ENCODE measurements around the gene NRXN2. TPM values are rescaled to one million over a fixed set of nuclear protein-coding genes. Genes with fewer than 3 reads are reported as not detected.
A peak's percentile ranks its signal among the peaks of the same experiment; 100 is the strongest.

NRXN2 gene
- total and polyA plus RNA-seq, 2 of the 13 experiments (the other 11 are each of a cell fraction or from before 2014, with no cell fraction given) = not detected

GRCh38 chr11:64655941-64656601 lies 66.9 kb downstream of the NRXN2 start:
- in situ Hi-C loops (cut with HindIII; ENCODE audit: extremely low pct_ligation_motif_present, low pct_unique_long_range_greater_than_20kb) (loop anchor here (10.0 kb wide), 1 partner anchor 211 kb away; no protein-coding TSS in a partner anchor), intact Hi-C loops (cut with micrococcal nuclease; ENCODE audit: unreplicated experiment) (no loop called here)
- H3K4me2 ChIP-seq (ENCODE audit: low read depth, low read length) = no peak overlapping the region
- H3K9ac ChIP-seq (ENCODE audit: insufficient read depth, low read depth, low read length) = no peak overlapping the region
- no TSS peak for BruUV-seq (replicated peaks)
- H3K9me3 ChIP-seq (ENCODE audit: low read length) = no peaks in the 10 kb centered on the region
- WGBS (ENCODE audit: low lambda C conversion rate) = 22% methylated on average over 8 of the region's 8 CpGs
- ATAC-seq (no peak), FAIRE-seq (no peak), DNase-seq (ENCODE audit: low spot score) (no peak)
- no peaks in the 10 kb centered on the region for H3K36me3 ChIP-seq (replicated peaks in 1 of 2; ENCODE audit: control insufficient read depth in 1 of 2, insufficient read depth in 2 of 2, low read length in 2 of 2)
- ChIA-PET POLR2A (no interaction called here), CTCF (ENCODE audit: low intra/inter-chr PET ratio, low total read pairs) (interaction anchor here (1.2 kb wide), 1 partner anchor 103 kb away, joined by 4 read pairs; no protein-coding TSS in a partner anchor)
- peaks cover 9 to 41% of the 10 kb centered on the region in 2 experiments; a peak in 4 of 5 replicates for H3K27me3 ChIP-seq (ENCODE audit: control insufficient read depth in 1 of 2, insufficient read depth in 2 of 2, low read length in 2 of 2)
- no peak overlapping the region for H3K4me3 ChIP-seq (replicated peaks in 1 of 3; ENCODE audit: insufficient read depth in 1 of 3, low read depth in 2 of 3, low read length in 3 of 3)
- no peak overlapping the region for H3K27ac ChIP-seq (ENCODE audit: extremely low read length, insufficient read depth, low read length)
- H4K20me1 ChIP-seq (ENCODE audit: insufficient read depth, low read length) = no peaks in the 10 kb centered on the region
- no peaks in the 10 kb centered on the region for H3K79me2 ChIP-seq (ENCODE audit: insufficient read depth, low read length)
- TF ChIP-seq ZNF598 (CRISPR knock-in tag; IDR thresholded peaks at IDR 0.05; ENCODE audit: borderline replicate concordance) (no peak), CEBPB (IDR thresholded peaks at IDR 0.05; ENCODE audit: borderline replicate concordance, low read depth, low read length) (peak; percentile 79; the same call in 1 of the 2 replicates)
- H3K4me1 ChIP-seq (ENCODE audit: insufficient read depth, low read length) = peaks cover 14% of the 10 kb centered on the region; the same call in 1 of the 2 replicates
- no peak overlapping the region for H2AFZ ChIP-seq (ENCODE audit: low read length)

- POLR2A ChIA-PET = no interaction called here
- no peak overlapping the region for H3K4me2 ChIP-seq (ENCODE audit: low read depth, low read length)
- H3K36me3 ChIP-seq (replicated peaks in 1 of 2; ENCODE audit: control insufficient read depth in 1 of 2, insufficient read depth in 2 of 2, low read length in 2 of 2) = no peaks in the 10 kb centered on the region
- H3K27ac ChIP-seq (ENCODE audit: extremely low read length, insufficient read depth, low read length) = no peak overlapping the region
- no TSS peak for BruUV-seq (replicated peaks)
- 39% methylated on average over 10 of the region's 13 CpGs for WGBS (ENCODE audit: low lambda C conversion rate)
- H3K27me3 ChIP-seq (ENCODE audit: control insufficient read depth in 1 of 2, insufficient read depth in 2 of 2, low read length in 2 of 2) = peaks cover 6 to 33% of the 10 kb centered on the region in 2 experiments; a peak in 4 of 5 replicates
- FAIRE-seq (no peak), DNase-seq (ENCODE audit: low spot score) (no peak), ATAC-seq (no peak)
- H3K4me1 ChIP-seq (ENCODE audit: insufficient read depth, low read length) = peaks cover 14% of the 10 kb centered on the region; the same call in 1 of the 2 replicates
- intact Hi-C loops (cut with micrococcal nuclease; ENCODE audit: unreplicated experiment) = loop anchor here (5.0 kb wide), 1 partner anchor 208 kb away; no protein-coding TSS in a partner anchor
- no peaks in the 10 kb centered on the region for H3K79me2 ChIP-seq (ENCODE audit: insufficient read depth, low read length)
- H4K20me1 ChIP-seq (ENCODE audit: insufficient read depth, low read length) = no peaks in the 10 kb centered on the region
- CTCF ChIA-PET (ENCODE audit: low intra/inter-chr PET ratio, low total read pairs) = no interaction called here
- H3K4me3 ChIP-seq (replicated peaks in 1 of 3; ENCODE audit: insufficient read depth in 1 of 3, low read depth in 2 of 3, low read length in 3 of 3) = no peak overlapping the region
- H3K9me3 ChIP-seq (ENCODE audit: low read length) = no peaks in the 10 kb centered on the region
- in situ Hi-C loops (cut with HindIII; ENCODE audit: extremely low pct_ligation_motif_present, low pct_unique_long_range_greater_than_20kb) = loop anchor here (10.0 kb wide), 1 partner anchor 210 kb away; no protein-coding TSS in a partner anchor
- no peak overlapping the region for H3K9ac ChIP-seq (ENCODE audit: insufficient read depth, low read depth, low read length)
- H2AFZ ChIP-seq (ENCODE audit: low read length) = no peak overlapping the region
- TF ChIP-seq ADNP (CRISPR knock-in tag; IDR thresholded peaks at IDR 0.05) (no peak), KLF6 (CRISPR knock-in tag; IDR thresholded peaks at IDR 0.05) (no peak), MLLT10 (CRISPR knock-in tag; IDR thresholded peaks at IDR 0.05) (no peak), ZNF563 (CRISPR knock-in tag; IDR thresholded peaks at IDR 0.05) (no peak), CEBPB (IDR thresholded peaks at IDR 0.05; ENCODE audit: borderline replicate concordance, low read depth, low read length) (no peak), ZNF878 (CRISPR knock-in tag; IDR thresholded peaks at IDR 0.05) (no peak), HNRNPUL1 (IDR thresholded peaks at IDR 0.05; ENCODE audit: low read depth, low read length) (no peak), ZNF33B (CRISPR knock-in tag; IDR thresholded peaks at IDR 0.05) (no peak), ZNF547 (CRISPR knock-in tag; IDR thresholded peaks at IDR 0.05) (no peak), ZNF24 (IDR thresholded peaks at IDR 0.05) (no peak), RXRB (CRISPR knock-in tag; IDR thresholded peaks at IDR 0.05; ENCODE audit: borderline replicate concordance) (no peak), SP5 (CRISPR knock-in tag; IDR thresholded peaks at IDR 0.05; ENCODE audit: borderline replicate concordance, low read depth) (no peak), SMAD1 (CRISPR knock-in tag; IDR thresholded peaks at IDR 0.05; ENCODE audit: borderline replicate concordance, low read depth) (no peak), ZNF850 (CRISPR knock-in tag; conservative IDR thresholded peaks at IDR 0.05) (no peak), TAF15 (IDR thresholded peaks at IDR 0.05; ENCODE audit: low read depth, low read length, poor library complexity, severe bottlenecking) (no peak), ZNF160 (CRISPR knock-in tag; IDR thresholded peaks at IDR 0.05) (no peak)
Observed at GRCh38 chr11:64654958-64655541, 67.9 kb downstream of the NRXN2 start.
